Measurements from ENCODE around the gene NGEF.

NGEF gene

DNA sequence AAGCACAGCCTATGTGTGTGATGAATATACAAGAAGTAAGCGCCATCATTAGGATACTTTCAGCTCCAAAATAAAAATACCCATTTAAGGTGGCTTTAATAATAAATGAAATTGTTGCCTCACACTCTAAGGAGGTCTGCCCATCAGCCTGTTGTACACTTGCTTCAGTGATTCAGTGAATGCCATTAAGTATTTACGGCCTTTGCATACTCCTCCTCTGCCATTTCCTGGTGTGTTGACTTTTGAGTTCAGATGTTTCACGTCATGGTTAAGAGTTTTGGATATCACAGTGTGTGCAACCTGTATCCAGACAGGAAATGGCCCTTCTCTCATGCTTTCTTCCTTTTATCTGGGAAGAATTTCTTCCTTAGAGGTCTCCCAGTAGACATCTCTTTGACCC is 181.6 kb downstream of the NGEF start:
- Histone ChIP-seq H3K27ac (ENCODE audit: low read depth, low read length) (no peak overlapping the region), H3K9ac (ENCODE audit: low read length) (no peak overlapping the region), H3K9me2 (replicated peaks; ENCODE audit: insufficient read depth, low read length) (no peaks in the 10 kb centered on the region), H3K4me3 (ENCODE audit: insufficient read depth, low read length, poor library complexity, severe bottlenecking) (no peak overlapping the region), H2AFZ (ENCODE audit: low read depth, low read length, severe bottlenecking) (no peak overlapping the region), H3K79me2 (ENCODE audit: insufficient read depth, low read length) (no peaks in the 10 kb centered on the region), H3K27me3 (ENCODE audit: low read length) (no peaks in the 10 kb centered on the region), H3K4me2 (ENCODE audit: low read depth, low read length, poor library complexity, severe bottlenecking) (no peak overlapping the region), H3K9me3 (ENCODE audit: insufficient read depth, low read length) (no peaks in the 10 kb centered on the region), H3K36me3 (ENCODE audit: low read length) (peaks cover 8% of the 10 kb centered on the region; the same call in 1 of the 2 replicates), H4K20me1 (ENCODE audit: low read depth, low read length) (no peaks in the 10 kb centered on the region), H3F3A (ENCODE audit: insufficient read depth) (no peaks in the 10 kb centered on the region)
- no peak for TF ChIP-seq EZH2phosphoT487 (conservative IDR thresholded peaks at IDR 0.05; ENCODE audit: low read length)
- TF ChIP-seq, protein P1, sequence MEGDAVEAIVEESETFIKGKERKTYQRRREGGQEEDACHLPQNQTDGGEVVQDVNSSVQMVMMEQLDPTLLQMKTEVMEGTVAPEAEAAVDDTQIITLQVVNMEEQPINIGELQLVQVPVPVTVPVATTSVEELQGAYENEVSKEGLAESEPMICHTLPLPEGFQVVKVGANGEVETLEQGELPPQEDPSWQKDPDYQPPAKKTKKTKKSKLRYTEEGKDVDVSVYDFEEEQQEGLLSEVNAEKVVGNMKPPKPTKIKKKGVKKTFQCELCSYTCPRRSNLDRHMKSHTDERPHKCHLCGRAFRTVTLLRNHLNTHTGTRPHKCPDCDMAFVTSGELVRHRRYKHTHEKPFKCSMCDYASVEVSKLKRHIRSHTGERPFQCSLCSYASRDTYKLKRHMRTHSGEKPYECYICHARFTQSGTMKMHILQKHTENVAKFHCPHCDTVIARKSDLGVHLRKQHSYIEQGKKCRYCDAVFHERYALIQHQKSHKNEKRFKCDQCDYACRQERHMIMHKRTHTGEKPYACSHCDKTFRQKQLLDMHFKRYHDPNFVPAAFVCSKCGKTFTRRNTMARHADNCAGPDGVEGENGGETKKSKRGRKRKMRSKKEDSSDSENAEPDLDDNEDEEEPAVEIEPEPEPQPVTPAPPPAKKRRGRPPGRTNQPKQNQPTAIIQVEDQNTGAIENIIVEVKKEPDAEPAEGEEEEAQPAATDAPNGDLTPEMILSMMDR (IDR thresholded peaks at IDR 0.05; ENCODE audit: insufficient read depth, low read length, poor library complexity, severe bottlenecking), result no peak

DNA sequence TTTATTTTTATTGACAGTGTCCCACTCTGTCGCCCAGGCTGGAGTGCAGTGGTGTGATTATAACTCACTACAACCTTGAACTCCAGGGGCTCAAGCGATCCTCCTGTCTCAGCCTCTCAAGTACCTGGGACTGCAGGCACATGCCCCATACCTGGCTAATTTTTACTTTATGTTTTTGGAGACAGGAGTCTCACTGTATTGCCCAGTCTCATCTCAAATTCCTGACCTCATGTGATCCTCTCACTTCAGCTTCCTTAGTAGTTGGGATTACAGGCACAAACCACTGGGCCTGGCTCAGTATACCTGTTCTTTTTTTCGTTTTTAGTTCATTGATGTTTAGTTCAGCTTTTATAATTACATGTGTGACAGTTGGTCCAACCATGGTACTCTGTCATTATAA is 183.1 kb downstream of the NGEF start:
- Histone ChIP-seq H4K20me1 (ENCODE audit: low read depth, low read length) (no peaks in the 10 kb centered on the region), H3K4me2 (ENCODE audit: low read depth, low read length, poor library complexity, severe bottlenecking) (no peak overlapping the region), H3K27ac (ENCODE audit: low read depth, low read length) (no peak overlapping the region), H3F3A (ENCODE audit: insufficient read depth) (no peaks in the 10 kb centered on the region), H3K9me2 (replicated peaks; ENCODE audit: insufficient read depth, low read length) (no peaks in the 10 kb centered on the region), H3K4me3 (ENCODE audit: insufficient read depth, low read length, poor library complexity, severe bottlenecking) (no peak overlapping the region), H3K79me2 (ENCODE audit: insufficient read depth, low read length) (no peaks in the 10 kb centered on the region), H3K36me3 (ENCODE audit: low read length) (peaks cover 8% of the 10 kb centered on the region; the same call in 1 of the 2 replicates), H3K9me3 (ENCODE audit: insufficient read depth, low read length) (no peaks in the 10 kb centered on the region), H2AFZ (ENCODE audit: low read depth, low read length, severe bottlenecking) (no peak overlapping the region), H3K9ac (ENCODE audit: low read length) (no peak overlapping the region), H3K27me3 (ENCODE audit: low read length) (no peaks in the 10 kb centered on the region)
- TF ChIP-seq, protein P1 (IDR thresholded peaks at IDR 0.05; ENCODE audit: insufficient read depth, low read length, poor library complexity, severe bottlenecking), result no peak
- no peak for TF ChIP-seq EZH2phosphoT487 (conservative IDR thresholded peaks at IDR 0.05; ENCODE audit: low read length)

All from SU-DHL-6 (cell line).